ENCODE measurements around the gene FKBP1A. TPM values are rescaled to one million over a fixed set of nuclear protein-coding genes. Genes with fewer than 3 reads are reported as not detected.
A peak's percentile ranks its signal among the peaks of the same experiment; 100 is the strongest.

Gene FKBP1A
- total and polyA plus RNA-seq, 2 of the 4 experiments (the other 2 are of a cell fraction) = 120 to 528 TPM

DNA sequence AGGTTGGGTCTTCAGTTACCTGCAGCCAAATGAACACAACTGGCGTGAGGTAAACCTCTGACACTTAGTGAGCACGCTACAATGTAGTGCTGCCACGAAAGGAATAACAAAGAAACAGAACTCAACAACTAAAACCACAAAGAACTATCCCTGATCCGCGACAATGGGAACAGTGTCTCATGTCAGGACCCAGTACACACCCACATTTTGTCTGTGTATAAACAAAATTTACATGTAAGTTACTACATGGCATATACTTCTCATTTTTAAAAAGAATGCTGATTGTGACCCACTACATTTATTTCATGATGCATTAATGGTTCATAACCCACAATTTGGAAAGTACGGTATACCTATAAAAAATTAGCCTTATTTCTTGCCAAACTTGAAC, 14.1 kb downstream of the FKBP1A start:
- ChIA-PET POLR2A (ENCODE audit: unreplicated experiment) (no interaction called here), CTCF (no interaction called here)
- H2AK5ac ChIP-seq (ENCODE audit: low read depth, low read length) = peak overlapping the region; percentile 62; the same call in 1 of the 2 replicates
- no peak overlapping the region for H2BK120ac ChIP-seq (ENCODE audit: low read depth, low read length)
- H3K36me3 ChIP-seq (ENCODE audit: control insufficient read depth, insufficient read depth, low read length) = peaks cover 1% of the 10 kb centered on the region
- no peak overlapping the region for H3K56ac ChIP-seq (ENCODE audit: extremely low read depth, insufficient read depth, low read length)
- no peak overlapping the region for H2BK20ac ChIP-seq (ENCODE audit: low read depth, low read length)
- peak overlapping the region in 1 of 2 experiments; percentile 2; a peak in 1 of 4 replicates for H4K8ac ChIP-seq (ENCODE audit: low read depth in 2 of 2, low read length in 2 of 2)
- H3K27me3 ChIP-seq (ENCODE audit: control insufficient read depth, insufficient read depth, low read length) = no peaks in the 10 kb centered on the region
- TF ChIP-seq CHD1 (IDR thresholded peaks at IDR 0.05; ENCODE audit: low read depth, low read length) (no peak), FOS (IDR thresholded peaks at IDR 0.05; ENCODE audit: low read depth, low read length) (no peak), MXI1 (IDR thresholded peaks at IDR 0.05; ENCODE audit: borderline replicate concordance, low read depth, low read length) (no peak), SMC3 (IDR thresholded peaks at IDR 0.05; ENCODE audit: low read depth, low read length) (no peak), RCOR1 (IDR thresholded peaks at IDR 0.05; ENCODE audit: insufficient replicate concordance, low read length) (no peak), RAD21 (IDR thresholded peaks at IDR 0.05; ENCODE audit: low read length) (no peak), BHLHE40 (IDR thresholded peaks at IDR 0.05; ENCODE audit: low read depth, low read length) (no peak), MAFK (IDR thresholded peaks at IDR 0.05; ENCODE audit: low read depth, low read length) (no peak), POLR2A (IDR thresholded peaks at IDR 0.05; ENCODE audit: low read depth, low read length) (no peak), NFE2L2 (IDR thresholded peaks at IDR 0.05; ENCODE audit: low read depth, low read length) (no peak), RFX5 (IDR thresholded peaks at IDR 0.05; ENCODE audit: low read depth, low read length) (no peak), ELK1 (IDR thresholded peaks at IDR 0.05; ENCODE audit: borderline replicate concordance, low read depth, low read length) (no peak), MAZ (IDR thresholded peaks at IDR 0.05; ENCODE audit: borderline replicate concordance, low read depth, low read length) (no peak)
- TF ChIP-seq, protein P1, sequence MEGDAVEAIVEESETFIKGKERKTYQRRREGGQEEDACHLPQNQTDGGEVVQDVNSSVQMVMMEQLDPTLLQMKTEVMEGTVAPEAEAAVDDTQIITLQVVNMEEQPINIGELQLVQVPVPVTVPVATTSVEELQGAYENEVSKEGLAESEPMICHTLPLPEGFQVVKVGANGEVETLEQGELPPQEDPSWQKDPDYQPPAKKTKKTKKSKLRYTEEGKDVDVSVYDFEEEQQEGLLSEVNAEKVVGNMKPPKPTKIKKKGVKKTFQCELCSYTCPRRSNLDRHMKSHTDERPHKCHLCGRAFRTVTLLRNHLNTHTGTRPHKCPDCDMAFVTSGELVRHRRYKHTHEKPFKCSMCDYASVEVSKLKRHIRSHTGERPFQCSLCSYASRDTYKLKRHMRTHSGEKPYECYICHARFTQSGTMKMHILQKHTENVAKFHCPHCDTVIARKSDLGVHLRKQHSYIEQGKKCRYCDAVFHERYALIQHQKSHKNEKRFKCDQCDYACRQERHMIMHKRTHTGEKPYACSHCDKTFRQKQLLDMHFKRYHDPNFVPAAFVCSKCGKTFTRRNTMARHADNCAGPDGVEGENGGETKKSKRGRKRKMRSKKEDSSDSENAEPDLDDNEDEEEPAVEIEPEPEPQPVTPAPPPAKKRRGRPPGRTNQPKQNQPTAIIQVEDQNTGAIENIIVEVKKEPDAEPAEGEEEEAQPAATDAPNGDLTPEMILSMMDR (conservative IDR thresholded peaks at IDR 0.05; ENCODE audit: low read depth, low read length) = no peak
- H2BK5ac ChIP-seq (ENCODE audit: low read depth, low read length, poor library complexity, severe bottlenecking) = no peak overlapping the region
- H3K79me1 ChIP-seq (ENCODE audit: low read depth in 1 of 2, low read length in 2 of 2) = peaks cover 16 to 92% of the 10 kb centered on the region in 2 experiments
- intact Hi-C loops (cut with micrococcal nuclease) = loop anchor here (5.0 kb wide), 1 partner anchor 51 kb away; the partner anchor contains the start of gene SDCBP2
- no peak overlapping the region for H3K27ac ChIP-seq (ENCODE audit: insufficient read depth, low read length)
- in situ Hi-C loops (cut with MboI; ENCODE audit: low sequenced_read_pairs) = no loop called here
- H3K23ac ChIP-seq (ENCODE audit: low read depth, low read length) = peak overlapping the region; percentile 72
- H4K91ac ChIP-seq (ENCODE audit: insufficient read depth, low read depth, low read length) = no peak overlapping the region
- no peak overlapping the region for H2AFZ ChIP-seq (replicated peaks; ENCODE audit: low read length, poor library complexity)
- H4K5ac ChIP-seq (ENCODE audit: low read depth, low read length) = no peak overlapping the region
- dilution Hi-C loops (cut with HindIII; ENCODE audit: low sequenced_read_pairs, unreplicated experiment) = no loop called here
- no TSS peak for BruUV-seq (replicated peaks)
- peaks cover 37% of the 10 kb centered on the region for H3K4me1 ChIP-seq (ENCODE audit: control insufficient read depth, insufficient read depth, low read length)
- no peaks in the 10 kb centered on the region for H3K9me3 ChIP-seq (ENCODE audit: control insufficient read depth, insufficient read depth, low read length)
- H3K9ac ChIP-seq (ENCODE audit: low read depth, low read length) = no peak overlapping the region
- WGBS, 2 experiments (ENCODE audit: extremely low coverage in 2 of 2, insufficient read length in 1 of 2) = 100% methylated on average over 1 of the region's 6 CpGs; no CpG with 5 or more reads in 1 of the 2 experiments
- peak overlapping the region; percentile 49; the same call in 1 of the 2 replicates for H3K14ac ChIP-seq (replicated peaks; ENCODE audit: low read depth, low read length)
- H2BK15ac ChIP-seq (ENCODE audit: low read depth, low read length) = no peak overlapping the region
- H3K18ac ChIP-seq (ENCODE audit: low read depth, low read length) = no peak overlapping the region
- ATAC-seq (ENCODE audit: low read depth) = no peak
- no peak overlapping the region for H3K4me3 ChIP-seq (ENCODE audit: insufficient read depth, low read depth, low read length)
- H3K4me2 ChIP-seq (ENCODE audit: low read depth, low read length) = no peak overlapping the region
- peaks cover 52% of the 10 kb centered on the region for H3K9me1 ChIP-seq (ENCODE audit: insufficient read depth, low read length)
- no peak for DNase-seq
- H4K20me1 ChIP-seq (ENCODE audit: insufficient read depth, low read length) = peaks cover 93% of the 10 kb centered on the region
- H2AK9ac ChIP-seq (replicated peaks; ENCODE audit: low read depth, low read length, poor library complexity) = no peak overlapping the region
- H3K4ac ChIP-seq (ENCODE audit: low read depth, low read length) = no peak overlapping the region
